CD14-positive monocyte (primary cell): Measurements from ENCODE around the gene SMPD3. TPM values are rescaled to one million over a fixed set of nuclear protein-coding genes. Genes with fewer than 3 reads are reported as not detected.

Experiments
- DNase-seq, 3 donors: peaks; one replicate each; pipeline ENCODE4 v3.0.0-alpha.2; 2011 to 2022
- H2AFZ ChIP-seq: 2 replicates; pipeline ENCODE4 v1.6.0; 2012; ENCODE audit warnings: mild to moderate bottlenecking, low read depth, low read length, inconsistent platforms; ENCODE audit not compliant: insufficient read depth, poor library complexity, severe bottlenecking
- H3K27ac ChIP-seq, 2 donors: 1 replicate in 1 of 2; 2 replicates in 1 of 2; pipeline ENCODE4 v1.5.1; 2012 to 2013; ENCODE audit warnings: low read length in 2 of 2, control low read depth in 1 of 2, inconsistent platforms in 1 of 2, low read depth in 1 of 2, mild to moderate bottlenecking in 1 of 2
- H3K27me3 ChIP-seq, 2 donors: one replicate each; pipeline versions ENCODE4 v1.6.0 to v1.6.1; 2011 to 2013; ENCODE audit warnings: low read length in 2 of 2; ENCODE audit not compliant: control insufficient read depth in 2 of 2, insufficient read depth in 2 of 2
- H3K36me3 ChIP-seq, 2 donors: replicated peaks in 1 of 2; 1 replicate in 1 of 2; 2 replicates in 1 of 2; pipeline versions ENCODE4 v1.5.1 to v1.6.1; 2012 to 2013; ENCODE audit warnings: low read length in 2 of 2, control low read depth in 1 of 2, inconsistent platforms in 1 of 2, mild to moderate bottlenecking in 1 of 2; ENCODE audit not compliant: insufficient read depth in 2 of 2, control insufficient read depth in 1 of 2
- H3K4me1 ChIP-seq, 2 donors: 1 replicate in 1 of 2; 2 replicates in 1 of 2; pipeline versions ENCODE4 v1.5.1 to v1.6.1; 2012 to 2013; ENCODE audit warnings: low read length in 2 of 2, control low read depth in 1 of 2, inconsistent platforms in 1 of 2, mild to moderate bottlenecking in 1 of 2, moderate library complexity in 1 of 2; ENCODE audit not compliant: insufficient read depth in 2 of 2, control insufficient read depth in 1 of 2
- H3K4me2 ChIP-seq: replicated peaks from 2 replicates; pipeline ENCODE3; 2012; ENCODE audit warnings: low read length, moderate library complexity, mild to moderate bottlenecking; ENCODE audit not compliant: poor library complexity, severe bottlenecking; ENCODE audit errors: extremely low read depth
- H3K4me3 ChIP-seq, 3 experiments: fragments of 200-600 bp in 1 of 3; sonication (generic) in 1 of 3; replicated peaks in 1 of 3; 1 replicate in 2 of 3; 2 replicates in 1 of 3; pipeline ENCODE4 v1.5.1; 2011 to 2013; ENCODE audit warnings: low read length in 3 of 3, mild to moderate bottlenecking in 3 of 3, control low read depth in 2 of 3, low read depth in 2 of 3, inconsistent platforms in 1 of 3, moderate library complexity in 1 of 3
- H3K79me2 ChIP-seq: 2 replicates; pipeline ENCODE4 v1.6.0; 2012; ENCODE audit warnings: mild to moderate bottlenecking, control low read depth, inconsistent platforms, low read length, moderate library complexity; ENCODE audit not compliant: insufficient read depth
- H3K9ac ChIP-seq: 2 replicates; pipeline ENCODE4 v1.6.0; 2017; ENCODE audit warnings: low read length, mild to moderate bottlenecking; ENCODE audit not compliant: insufficient read depth, poor library complexity, severe bottlenecking
- H3K9me3 ChIP-seq, 2 donors: replicated peaks in 1 of 2; 1 replicate in 1 of 2; 2 replicates in 1 of 2; pipeline versions ENCODE4 v1.5.1 to v1.6.1; 2012 to 2013; ENCODE audit warnings: low read length in 2 of 2, control low read depth in 1 of 2; ENCODE audit not compliant: control insufficient read depth in 1 of 2, insufficient read depth in 1 of 2
- H4K20me1 ChIP-seq: 2 replicates; pipeline ENCODE4 v1.6.0; 2012; ENCODE audit warnings: mild to moderate bottlenecking, low read length, control low read depth, moderate library complexity; ENCODE audit not compliant: insufficient read depth
- H3K27ac Mint-ChIP-seq, 7 donors: one replicate each; pipeline ENCODE4 v1.8.0; 2020; ENCODE audit warnings: mild to moderate bottlenecking in 7 of 7, mixed read lengths in 7 of 7, moderate library complexity in 6 of 7, inconsistent platforms in 2 of 7
- H3K27me3 Mint-ChIP-seq, 3 donors: one replicate each; pipeline ENCODE4 v1.8.0; 2021 to 2022; ENCODE audit warnings: low read depth in 3 of 3, mild to moderate bottlenecking in 3 of 3, mixed read lengths in 3 of 3, moderate library complexity in 3 of 3, inconsistent platforms in 1 of 3
- H3K36me3 Mint-ChIP-seq, 2 donors: one replicate each; pipeline ENCODE4 v1.8.0; 2020; ENCODE audit warnings: mixed read lengths in 2 of 2, inconsistent platforms in 1 of 2, mild to moderate bottlenecking in 1 of 2
- H3K4me1 Mint-ChIP-seq: one replicate; pipeline ENCODE4 v1.8.0; 2020; ENCODE audit warnings: mild to moderate bottlenecking, mixed read lengths
- H3K4me3 Mint-ChIP-seq, 2 donors: one replicate each; pipeline ENCODE4 v1.8.0; 2020; ENCODE audit warnings: mild to moderate bottlenecking in 2 of 2, mixed read lengths in 2 of 2, moderate library complexity in 1 of 2
- H3K9me3 Mint-ChIP-seq, 7 donors: one replicate each; pipeline ENCODE4 v1.8.0; 2020 to 2022; ENCODE audit warnings: mixed read lengths in 7 of 7, mild to moderate bottlenecking in 6 of 7, moderate library complexity in 6 of 7, inconsistent platforms in 2 of 7
- CTCF ChIP-seq: fragments of 200-600 bp; IDR thresholded peaks from one replicate; pipeline ENCODE4 v1.8.0; 2022; ENCODE audit warnings: antibody characterized with exemption, mild to moderate bottlenecking
- whole genome bisulfite sequencing: methylation state at CpG from one replicate; pipeline ENCODE4 v1.1.5; 2013; ENCODE audit warnings: missing lambda C conversion rate; ENCODE audit not compliant: insufficient coverage; 5-methylcytosine and 5-hydroxymethylcytosine counted together
- intact Hi-C, 2 donors: fragments of 100-400 bp; cut with micrococcal nuclease; formaldehyde crosslinking; loops; one replicate each; pipeline versions ENCODE4 v1.15.0 to v1.15.1; 2023
- polyA plus RNA-seq, 3 donors: library from polyadenylated mRNA; depleted of rRNA in 1 of 3; unstranded in 2 of 3; stranded (reverse) in 1 of 3; fragments of 300-500 nt in 2 of 3; fragments of >200 nt in 1 of 3; fragmentation: Illumina TruSeq in 2 of 3; gene quantifications; 1 replicate in 2 of 3; 2 replicates in 1 of 3; pipeline ENCODE4 v1.2.3, GENCODE V29; 2012 to 2021

Gene SMPD3
- polyA plus RNA-seq, 3 donors, result 0.40 to 1.1 (median 0.51) TPM

GRCh38 chr16:68367030-68367429 lies 81.3 kb downstream of the SMPD3 start:
- TF ChIP-seq CTCF, result peak; percentile 61
- Mint-ChIP-seq H3K4me1 (peaks cover 53% of the 10 kb centered on the region), H3K9me3 (peaks cover 0 to 3% (median 0%) of the 10 kb centered on the region in 7 donors), H3K36me3 (no peaks in the 10 kb centered on the region), H3K27me3 (peaks cover 18 to 26% (median 24%) of the 10 kb centered on the region in 3 donors), H3K27ac (peak overlapping the region in 1 of 7 donors; percentile 69), H3K4me3 (no peak overlapping the region)
- Histone ChIP-seq H3K27ac (no peak overlapping the region), H3K4me2 (no peak overlapping the region), H3K9ac (no peak overlapping the region), H3K4me1 (peaks cover 41 to 45% of the 10 kb centered on the region in 2 donors), H3K9me3 (no peaks in the 10 kb centered on the region), H2AFZ (no peak overlapping the region), H4K20me1 (no peaks in the 10 kb centered on the region), H3K27me3 (peaks cover 0 to 4% of the 10 kb centered on the region in 2 donors), H3K79me2 (no peaks in the 10 kb centered on the region), H3K4me3 (no peak overlapping the region), H3K36me3 (no peaks in the 10 kb centered on the region)
- intact Hi-C loops, result no loop called here
- DNase-seq, result peak in 1 of 3 donors; percentile 28
- 76% methylated on average over 6 of the region's 13 CpGs for WGBS

GRCh38 chr16:68366062-68366461 lies 82.2 kb downstream of the SMPD3 start:
- Mint-ChIP-seq H3K27ac (peak overlapping the region in 1 of 7 donors; percentile 14), H3K27me3 (peaks cover 18 to 26% (median 24%) of the 10 kb centered on the region in 3 donors), H3K36me3 (no peaks in the 10 kb centered on the region), H3K4me1 (peaks cover 53% of the 10 kb centered on the region), H3K4me3 (peak overlapping the region in 1 of 2 donors; percentile 31), H3K9me3 (peaks cover 0 to 3% (median 0%) of the 10 kb centered on the region in 7 donors)
- H3K4me2 ChIP-seq, result no peak overlapping the region
- H3K9me3 ChIP-seq, result no peaks in the 10 kb centered on the region
- no peak overlapping the region for H3K27ac ChIP-seq
- no peaks in the 10 kb centered on the region for H3K36me3 ChIP-seq
- no peak overlapping the region for H2AFZ ChIP-seq
- peaks cover 0 to 4% of the 10 kb centered on the region in 2 donors for H3K27me3 ChIP-seq
- no peak overlapping the region for H3K4me3 ChIP-seq
- no peak for DNase-seq
- no peak overlapping the region for H3K9ac ChIP-seq
- WGBS, result 67% methylated on average over 8 of the region's 8 CpGs
- no peaks in the 10 kb centered on the region for H4K20me1 ChIP-seq
- no peak for TF ChIP-seq CTCF
- intact Hi-C loops, result no loop called here
- peaks cover 39 to 42% of the 10 kb centered on the region in 2 donors for H3K4me1 ChIP-seq
- H3K79me2 ChIP-seq, result no peaks in the 10 kb centered on the region
